Globus pallidus (tissue), 1 donor: ENCODE data around the gene PYHIN1.

Experiments
- DNase-seq: peaks from one replicate; pipeline ENCODE4 v3.0.0-alpha.2; 2015; ENCODE audit warnings: low spot score

PYHIN1 gene

GRCh38 chr1:158931055-158931737, at the start of gene PYHIN1:
PYHIN1 (plus strand) TSS chr1:158931552; CDS start chr1:158936911, 5,359 bp downstream.
- DNase-seq = no peak

DNA sequence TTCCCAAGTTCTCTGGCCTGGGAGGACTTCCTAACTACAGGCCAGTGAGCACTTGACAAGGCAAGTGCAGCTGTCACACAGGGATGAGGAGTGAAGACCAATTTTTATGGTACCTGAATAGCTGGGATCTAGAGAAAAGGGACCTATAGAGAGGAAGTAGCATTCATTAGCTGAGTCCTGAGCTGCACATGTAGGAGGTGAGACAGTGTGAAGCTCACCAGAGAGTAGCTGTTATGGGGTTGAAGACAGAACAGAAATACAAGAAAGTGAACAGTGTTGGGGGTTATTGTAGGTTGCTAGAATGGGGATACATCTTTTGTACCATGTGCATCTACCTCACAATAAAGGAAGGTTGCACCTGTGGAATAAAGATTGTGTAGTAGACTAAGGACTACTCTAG, 37.7 kb upstream of the PYHIN1 start:
- DNase-seq = no peak

- DNase-seq = no peak
Observed at GRCh38 chr1:158898722-158899121, 32.6 kb upstream of the PYHIN1 start.

DNA sequence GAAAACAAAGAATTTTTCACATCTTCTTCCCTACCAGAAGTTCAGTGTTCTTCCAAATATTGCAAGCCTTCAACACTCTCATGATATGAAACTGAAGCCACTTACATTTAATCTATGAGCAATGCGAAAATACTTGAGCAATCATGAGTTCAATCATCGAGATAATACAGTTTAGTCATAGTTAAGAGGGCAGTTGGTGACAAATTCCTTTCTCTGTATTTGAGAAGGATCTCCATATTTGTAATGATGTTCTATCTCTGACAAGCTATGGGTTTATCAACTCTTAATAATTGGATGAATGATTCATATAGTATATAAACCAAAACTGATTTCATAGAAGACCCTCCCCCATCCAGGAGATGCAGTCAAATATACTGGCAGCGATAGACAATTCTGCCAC, 29.7 kb upstream of the PYHIN1 start:
- DNase-seq = no peak

DNA sequence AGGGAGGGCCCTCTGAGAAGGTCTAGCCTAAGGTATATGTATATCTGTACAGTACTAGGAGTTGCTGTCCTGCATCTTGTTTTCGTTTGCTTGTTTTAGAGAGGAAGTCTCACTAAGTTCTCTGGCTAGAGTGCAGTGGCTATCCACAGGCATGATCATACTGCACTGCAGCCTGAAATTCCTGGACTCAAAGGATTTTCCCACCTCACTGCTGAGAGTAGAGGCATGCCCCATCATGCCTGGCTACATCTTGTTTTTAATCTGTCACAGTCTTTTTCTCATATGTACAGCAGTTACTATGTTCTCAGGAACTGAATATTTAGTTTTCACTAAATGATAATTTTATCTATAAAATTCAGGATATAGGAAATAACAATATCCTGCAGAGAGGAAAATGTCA, 15.3 kb upstream of the PYHIN1 start:
- DNase-seq = no peak

- DNase-seq = no peak
Observed at GRCh38 chr1:158924677-158925076, 6.7 kb upstream of the PYHIN1 start.

- DNase-seq = no peak
Observed at GRCh38 chr1:158930504-158930903, 848 bp upstream of the PYHIN1 start.

- DNase-seq = no peak
Observed at GRCh38 chr1:158932171-158932570, 819 bp downstream of the PYHIN1 start.

- no peak for DNase-seq
Observed at GRCh38 chr1:158933621-158934020, 2.3 kb downstream of the PYHIN1 start.

DNA sequence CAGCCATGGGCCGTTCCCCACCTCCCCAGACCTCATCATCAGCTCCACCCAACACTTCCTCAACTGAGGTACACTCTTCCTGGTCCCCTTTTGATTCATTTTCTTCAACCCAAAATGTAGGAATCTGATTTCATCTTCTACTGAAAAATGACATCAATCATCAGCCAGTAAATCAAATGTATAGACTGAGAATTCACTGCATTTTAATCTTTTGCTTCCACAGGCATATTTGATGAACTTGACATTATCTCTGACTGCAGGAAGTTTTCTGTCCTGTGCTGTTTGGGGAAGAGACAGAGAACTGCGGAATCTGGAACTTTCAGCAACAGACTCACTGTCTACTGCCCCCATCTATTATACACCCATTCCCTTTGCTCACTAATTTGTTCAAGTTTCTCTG, 7.8 kb downstream of the PYHIN1 start:
- DNase-seq = no peak

DNA sequence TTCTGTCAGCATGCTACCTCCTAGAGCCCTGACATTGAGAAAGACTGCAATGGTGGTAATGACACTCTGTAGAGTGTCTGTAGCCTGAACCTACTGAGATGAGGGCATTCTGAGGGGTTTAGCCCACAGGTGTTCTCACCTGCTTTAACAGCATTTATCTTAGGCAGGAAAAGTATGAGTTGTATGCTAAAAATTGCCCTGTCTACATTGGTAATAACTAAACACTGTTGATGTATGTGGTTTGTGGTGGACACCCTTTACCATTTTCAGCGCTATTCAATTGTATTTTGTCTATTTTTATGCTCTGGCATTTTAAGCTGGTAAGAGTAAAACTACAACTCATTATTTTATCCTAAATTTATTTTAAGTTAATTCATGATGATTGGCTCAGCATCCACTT, 10.0 kb downstream of the PYHIN1 start:
- DNase-seq = no peak

DNA sequence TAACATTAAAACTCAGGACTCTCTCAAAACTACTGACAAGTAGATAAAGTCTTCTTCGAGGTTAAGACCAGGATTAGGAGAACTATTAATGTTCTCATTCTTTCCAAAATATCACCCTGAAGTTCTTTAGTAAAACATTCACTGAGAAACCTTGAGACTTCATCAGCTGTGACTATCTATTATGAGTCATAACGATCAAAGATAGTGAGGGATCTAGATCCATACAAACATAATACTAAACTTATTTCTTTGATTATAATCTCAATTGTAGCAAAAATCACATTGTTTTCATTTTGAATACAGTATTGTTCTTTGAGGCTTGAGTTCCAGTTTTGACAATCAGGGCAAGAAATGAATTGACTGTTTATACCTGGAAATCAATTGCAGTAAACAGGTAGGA, 11.1 kb downstream of the PYHIN1 start:
- no peak for DNase-seq

DNA sequence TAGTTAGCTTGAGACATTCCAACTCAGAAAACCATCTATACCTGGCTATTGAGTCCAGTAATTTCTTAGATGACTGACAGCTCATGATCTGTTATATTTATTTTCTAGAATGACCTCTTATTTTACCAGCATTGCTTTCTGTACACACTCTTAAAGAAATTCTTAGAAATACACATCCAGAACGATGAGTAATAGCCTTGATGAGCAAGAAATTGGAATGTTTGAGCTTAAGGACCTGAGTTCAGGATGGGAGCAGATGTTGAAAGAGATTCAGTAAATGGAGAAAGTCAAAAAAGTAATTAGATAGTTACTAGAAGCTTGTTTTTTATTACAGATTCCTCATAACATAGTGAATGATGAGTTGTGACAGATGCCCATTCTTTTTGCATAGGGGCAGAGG, 11.7 kb downstream of the PYHIN1 start:
- no peak for DNase-seq

DNA sequence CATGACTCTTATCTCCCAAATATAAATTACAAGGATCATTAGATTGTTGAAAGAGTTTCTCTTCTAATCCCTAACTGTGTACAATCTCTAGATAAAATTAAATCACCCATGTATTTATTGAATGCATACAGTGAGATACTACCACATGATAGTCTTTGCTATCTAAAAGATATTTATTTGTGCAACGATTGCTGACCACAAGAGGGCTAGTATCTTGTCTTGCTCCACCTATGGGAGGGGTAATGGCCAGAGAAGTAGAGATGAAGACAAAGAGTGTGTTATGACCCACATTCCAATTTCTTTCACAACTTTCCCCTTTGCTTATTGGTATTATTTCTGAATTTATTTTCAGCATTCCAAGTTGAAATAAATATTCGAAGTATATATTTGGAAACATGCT, 13.7 kb downstream of the PYHIN1 start:
- DNase-seq = no peak

DNA sequence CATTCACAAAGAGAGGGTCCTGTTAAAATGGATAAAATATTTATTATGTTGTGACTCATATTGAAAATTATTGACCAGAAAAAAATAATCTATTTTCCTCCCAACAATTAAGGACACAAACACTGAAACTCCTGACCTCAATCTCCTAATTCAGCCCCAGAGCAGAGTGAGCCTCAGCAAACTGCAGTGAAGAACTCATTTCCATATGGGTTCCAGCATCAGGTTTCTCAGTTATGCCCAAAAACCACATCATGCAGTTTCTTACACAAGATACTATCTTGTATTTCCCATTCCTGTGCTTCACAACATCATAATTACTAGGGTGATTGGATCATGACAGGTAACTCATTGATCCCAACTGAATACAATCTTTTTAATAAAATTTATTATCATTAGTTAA, 15.4 kb downstream of the PYHIN1 start:
- DNase-seq = no peak

GRCh38 chr1:158951956-158952355, 20.6 kb downstream of the PYHIN1 start:
- DNase-seq = no peak

GRCh38 chr1:158952416-158952815, 21.1 kb downstream of the PYHIN1 start:
- DNase-seq = no peak

DNA sequence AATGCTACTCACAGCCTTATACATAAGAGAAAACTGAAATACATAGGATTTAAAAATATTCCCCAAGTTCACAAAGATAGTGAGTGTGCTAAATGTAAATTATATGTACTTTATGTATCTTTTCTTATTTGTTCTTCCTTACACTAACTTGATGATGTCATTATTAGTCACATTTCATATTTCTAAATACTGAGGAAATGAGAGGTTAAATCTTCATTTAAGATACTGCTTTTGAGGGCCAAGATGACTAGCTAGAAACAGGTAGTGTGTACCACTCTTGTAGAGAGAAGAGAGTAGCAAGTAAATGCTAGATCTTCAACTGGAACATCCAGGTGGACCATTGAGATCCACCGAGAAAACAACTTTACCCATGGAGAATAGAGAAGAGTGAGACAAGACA, 29.8 kb downstream of the PYHIN1 start:
- DNase-seq = no peak

DNA sequence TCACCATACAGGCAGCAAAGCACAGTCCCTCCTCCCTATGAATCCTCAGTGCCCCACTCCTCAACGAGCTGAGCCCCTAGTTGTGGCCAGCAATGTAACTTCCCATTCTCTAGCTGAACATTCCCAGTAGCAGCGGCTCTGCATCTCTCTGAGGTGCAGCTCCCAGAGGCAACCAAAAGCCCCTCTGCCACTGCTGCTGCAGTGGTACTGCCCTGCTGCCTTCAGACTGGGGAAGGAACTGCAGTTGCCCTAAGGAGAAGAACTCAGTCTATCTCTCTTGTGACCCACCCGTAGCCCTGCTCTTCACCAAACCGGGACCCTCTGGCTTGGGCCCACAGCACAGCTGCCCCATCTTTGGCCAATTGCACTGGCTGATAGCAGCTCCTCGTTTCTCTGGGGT, 31.6 kb downstream of the PYHIN1 start:
- DNase-seq = no peak

DNA sequence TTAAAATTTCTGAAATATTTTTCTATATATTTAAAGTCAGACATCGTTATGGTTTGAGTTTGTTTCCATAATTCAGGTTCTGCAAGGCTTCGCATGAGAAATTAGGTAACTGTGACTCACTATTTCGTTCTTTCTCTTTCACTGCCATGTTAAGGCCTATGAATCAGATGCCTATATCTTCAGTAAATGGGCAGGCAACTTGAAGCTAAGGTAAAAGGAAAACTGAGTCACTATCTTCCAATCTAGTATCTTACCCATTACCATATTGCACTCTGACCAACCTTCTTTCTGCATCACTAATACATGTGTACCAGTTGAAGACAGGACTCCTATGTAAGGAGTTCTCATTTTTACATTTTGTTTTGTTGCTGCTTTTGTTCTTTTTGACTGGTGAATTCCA, 37.8 kb downstream of the PYHIN1 start:
- DNase-seq = no peak

GRCh38 chr1:158969855-158970254, 38.5 kb downstream of the PYHIN1 start:
- DNase-seq = no peak

DNA sequence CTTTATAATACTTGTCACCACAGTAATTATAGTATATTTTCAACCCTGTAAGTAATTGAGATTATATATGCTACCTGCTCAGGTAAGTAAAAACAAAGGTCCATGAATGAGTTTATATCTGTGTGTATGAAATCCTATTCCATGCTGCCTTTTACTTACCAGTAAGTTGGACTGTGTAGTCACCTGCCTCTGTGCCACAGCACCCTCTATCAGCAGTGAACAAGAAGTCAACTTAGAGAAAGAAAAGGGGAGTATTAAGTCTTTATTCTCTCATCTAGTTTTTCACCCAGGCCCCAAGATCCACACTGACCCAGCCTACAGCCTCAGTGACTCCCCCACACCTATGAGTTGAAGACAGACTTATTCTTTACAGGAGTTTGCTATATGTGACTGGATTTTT, 41.5 kb downstream of the PYHIN1 start:
- no peak for DNase-seq

DNA sequence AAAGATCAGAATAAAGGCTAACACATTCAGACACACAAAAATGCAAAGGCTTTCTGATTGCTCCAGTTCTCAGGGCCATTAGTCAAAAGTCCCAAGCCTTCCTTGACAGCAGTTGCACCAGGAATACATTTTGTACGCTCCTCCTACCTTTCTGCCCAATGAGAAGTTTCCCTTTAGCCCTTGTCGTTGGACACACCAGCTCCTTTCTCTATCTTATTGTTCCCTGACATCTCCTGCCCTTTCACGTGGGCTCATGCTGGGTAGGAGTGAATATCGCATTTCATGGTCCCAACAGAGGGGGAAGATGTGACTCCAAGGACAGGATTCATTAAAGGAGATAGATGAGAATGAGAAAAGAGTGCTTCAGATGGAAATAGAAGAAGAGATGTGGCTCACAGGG, 44.9 kb downstream of the PYHIN1 start:
- no peak for DNase-seq

- DNase-seq = no peak
Observed at GRCh38 chr1:158978730-158979129, 47.4 kb downstream of the PYHIN1 start.

GRCh38 chr1:158979229-158979628, 47.9 kb downstream of the PYHIN1 start:
- DNase-seq = no peak
